ENCODE measurements around the gene IFNLR1.

Gene IFNLR1

GRCh38 chr1:24147194-24147593, 39.9 kb downstream of the IFNLR1 start:
- no peak for DNase-seq

GRCh38 chr1:24142546-24143534, 44.2 kb downstream of the IFNLR1 start, which contains the start of gene IL22RA1:
TSS of gene IL22RA1 (minus strand) at chr1:24143140. CDS start at chr1:24143082, 58 bp downstream.
- DNase-seq, result no peak

- no peak for DNase-seq
Measured at GRCh38 chr1:24141311-24141997, 45.6 kb downstream of the IFNLR1 start.

- no peak for DNase-seq
Measured at GRCh38 chr1:24140741-24141181, 46.3 kb downstream of the IFNLR1 start.

- no peak for DNase-seq
Measured at GRCh38 chr1:24139841-24140425, 47.2 kb downstream of the IFNLR1 start.

GRCh38 chr1:24139222-24139489, 47.9 kb downstream of the IFNLR1 start:
- DNase-seq, result no peak

- DNase-seq, result no peak
Measured at GRCh38 chr1:24138476-24139221, 48.4 kb downstream of the IFNLR1 start.

GRCh38 chr1:24136956-24137539, 50.0 kb downstream of the IFNLR1 start:
- no peak for DNase-seq

- DNase-seq, result no peak
Measured at GRCh38 chr1:24134376-24134775, 52.7 kb downstream of the IFNLR1 start.

GRCh38 chr1:24133819-24134218, 53.3 kb downstream of the IFNLR1 start:
- DNase-seq, result no peak

- DNase-seq, result no peak
Measured at GRCh38 chr1:24130385-24130784, 56.7 kb downstream of the IFNLR1 start.

- DNase-seq, result no peak
Measured at GRCh38 chr1:24127801-24128363, 59.2 kb downstream of the IFNLR1 start.

GRCh38 chr1:24127134-24127800, 59.8 kb downstream of the IFNLR1 start:
- DNase-seq, result no peak

- no peak for DNase-seq
Measured at GRCh38 chr1:24126672-24127023, 60.4 kb downstream of the IFNLR1 start.

- DNase-seq, result no peak
Measured at GRCh38 chr1:24126018-24126671, 60.9 kb downstream of the IFNLR1 start.

GRCh38 chr1:24125456-24125855, 61.6 kb downstream of the IFNLR1 start:
- no peak for DNase-seq

GRCh38 chr1:24124980-24125379, 62.1 kb downstream of the IFNLR1 start:
- DNase-seq, result no peak

GRCh38 chr1:24123611-24124010, 63.5 kb downstream of the IFNLR1 start:
- no peak for DNase-seq

- DNase-seq, result no peak
Measured at GRCh38 chr1:24122776-24123175, 64.3 kb downstream of the IFNLR1 start.

- no peak for DNase-seq
Measured at GRCh38 chr1:24121406-24121805, 65.7 kb downstream of the IFNLR1 start.

GRCh38 chr1:24120965-24121364, 66.1 kb downstream of the IFNLR1 start:
- no peak for DNase-seq
